ENCODE results near the gene DCPS. TPM values are rescaled to one million over a fixed set of nuclear protein-coding genes. Genes with fewer than 3 reads are reported as not detected.

The DCPS gene
- total RNA-seq, 1 experiment from 2014 or later: 31.2 TPM

GRCh38 chr11:126267650-126268049 lies 36.2 kb upstream of the DCPS start:
- no TSS peak for BruUV-seq (replicated peaks)
- H3K9me3 ChIP-seq (ENCODE audit: low read depth, low read length, poor library complexity, severe bottlenecking): no peaks in the 10 kb centered on the region
- intact Hi-C loops (cut with micrococcal nuclease; ENCODE audit: unreplicated experiment): no loop called here

GRCh38 chr11:126268361-126268707 lies 35.5 kb upstream of the DCPS start:
- Histone ChIP-seq H3K36me3 (ENCODE audit: insufficient read depth, low read length, poor library complexity, severe bottlenecking) (peaks cover 50% of the 10 kb centered on the region), H3K4me1 (ENCODE audit: insufficient read depth, low read length, poor library complexity, severe bottlenecking) (peaks cover 11% of the 10 kb centered on the region), H3K9me3 (ENCODE audit: low read depth, low read length, poor library complexity, severe bottlenecking) (no peaks in the 10 kb centered on the region), H3K27me3 (replicated peaks; ENCODE audit: insufficient read depth, low read depth, low read length, poor library complexity) (no peaks in the 10 kb centered on the region), H3K4me3 (ENCODE audit: low read depth, low read length, poor library complexity, severe bottlenecking) (peak overlapping the region; percentile 67), H3K27ac (ENCODE audit: low read depth, low read length, poor library complexity, severe bottlenecking) (peak overlapping the region; percentile 82)
- BruUV-seq (replicated peaks): no TSS peak
- no peak for DNase-seq (ENCODE audit: low spot score)
- TF ChIP-seq EZH2 (IDR thresholded peaks at IDR 0.05; ENCODE audit: borderline replicate concordance, low read depth, low read length, poor library complexity, severe bottlenecking) (no peak), CTCF (conservative IDR thresholded peaks at IDR 0.05; ENCODE audit: low read depth, low read length) (no peak)
- ChIA-PET POLR2A (ENCODE audit: low non-redundant PET) (interaction anchor here (0.5 to 0.6 kb wide), 2 partner anchors 145 to 662 kb away, joined by 5 to 15 read pairs; no protein-coding TSS in a partner anchor), CTCF (no interaction called here)
- intact Hi-C loops (cut with micrococcal nuclease; ENCODE audit: unreplicated experiment): no loop called here

More at GRCh38 chr11:126267650-126268049, 36.2 kb upstream of the DCPS start:
- peak overlapping the region; percentile 67 for H3K4me3 ChIP-seq (ENCODE audit: low read depth, low read length, poor library complexity, severe bottlenecking)
- TF ChIP-seq EZH2 (IDR thresholded peaks at IDR 0.05; ENCODE audit: borderline replicate concordance, low read depth, low read length, poor library complexity, severe bottlenecking) (no peak), CTCF (conservative IDR thresholded peaks at IDR 0.05; ENCODE audit: low read depth, low read length) (no peak)
- ChIA-PET POLR2A (ENCODE audit: low non-redundant PET) (no interaction called here), CTCF (no interaction called here)
- peaks cover 11% of the 10 kb centered on the region for H3K4me1 ChIP-seq (ENCODE audit: insufficient read depth, low read length, poor library complexity, severe bottlenecking)
- DNase-seq (ENCODE audit: low spot score): no peak
- H3K27ac ChIP-seq (ENCODE audit: low read depth, low read length, poor library complexity, severe bottlenecking): peak overlapping the region; percentile 82
- no peaks in the 10 kb centered on the region for H3K27me3 ChIP-seq (replicated peaks; ENCODE audit: insufficient read depth, low read depth, low read length, poor library complexity)
- peaks cover 50% of the 10 kb centered on the region for H3K36me3 ChIP-seq (ENCODE audit: insufficient read depth, low read length, poor library complexity, severe bottlenecking)

GRCh38 chr11:126268708-126269579 lies 34.9 kb upstream of the DCPS start, which contains the start of the genes FOXRED1 and SRPRA:
FOXRED1 (plus strand) TSS chr11:126269154; CDS start chr11:126269207, 53 bp downstream.
SRPRA (minus strand) TSS chr11:126268895; CDS start chr11:126268804, 91 bp downstream.
- peak; percentile 100 for DNase-seq (ENCODE audit: low spot score)
- ChIA-PET POLR2A (ENCODE audit: low non-redundant PET) (interaction anchor here (0.5 to 0.6 kb wide), 2 partner anchors 145 to 661 kb away, joined by 5 to 15 read pairs; no protein-coding TSS in a partner anchor), CTCF (no interaction called here)
- Histone ChIP-seq H3K9me3 (ENCODE audit: low read depth, low read length, poor library complexity, severe bottlenecking) (no peaks in the 10 kb centered on the region), H3K4me3 (ENCODE audit: low read depth, low read length, poor library complexity, severe bottlenecking) (peak within 1 kb of the TSS; percentile 67), H3K36me3 (ENCODE audit: insufficient read depth, low read length, poor library complexity, severe bottlenecking) (peaks cover 50% of the 10 kb centered on the region), H3K4me1 (ENCODE audit: insufficient read depth, low read length, poor library complexity, severe bottlenecking) (peaks cover 11% of the 10 kb centered on the region), H3K27ac (ENCODE audit: low read depth, low read length, poor library complexity, severe bottlenecking) (peak within 1 kb of the TSS; percentile 82), H3K27me3 (replicated peaks; ENCODE audit: insufficient read depth, low read depth, low read length, poor library complexity) (no peaks in the 10 kb centered on the region)
- BruUV-seq (replicated peaks): TSS peak; percentile 80
- intact Hi-C loops (cut with micrococcal nuclease; ENCODE audit: unreplicated experiment): no loop called here
- TF ChIP-seq EZH2 (IDR thresholded peaks at IDR 0.05; ENCODE audit: borderline replicate concordance, low read depth, low read length, poor library complexity, severe bottlenecking) (no peak), CTCF (conservative IDR thresholded peaks at IDR 0.05; ENCODE audit: low read depth, low read length) (no peak)
